Hindlimb muscle (tissue), 1 donor: ENCODE results near the gene ZNF157. TPM values are rescaled to one million over a fixed set of nuclear protein-coding genes. Genes with fewer than 3 reads are reported as not detected.
"Not testable (repeated sequence)": the region's sequence is repeated elsewhere in the genome, so short reads cannot be mapped to it uniquely, and the experiment has no call there.

Experiments used
- DNase-seq: peaks from one replicate; pipeline ENCODE4 v3.0.0-alpha.2; 2013
- polyA plus RNA-seq: library from polyadenylated mRNA; unstranded; fragments of 120-200 nt; gene quantifications from one replicate; pipeline ENCODE4 v1.2.1, GENCODE V29; 2013; ENCODE audit not compliant: insufficient read length

The ZNF157 gene
- polyA plus RNA-seq = 0.39 TPM

GRCh38 chrX:47370278-47370677 lies at the start of gene ZNF157:
Gene ZNF157 (plus strand): TSS chrX:47370578. CDS start chrX:47370669, 91 bp downstream.
- DNase-seq = no peak

- peak; percentile 52 for DNase-seq
Observed at GRCh38 chrX:47321386-47321785, 49.0 kb upstream of the ZNF157 start.

GRCh38 chrX:47321823-47322371 lies 48.5 kb upstream of the ZNF157 start:
- DNase-seq = no peak

GRCh38 chrX:47327902-47328301 lies 42.5 kb upstream of the ZNF157 start:
- no peak for DNase-seq

GRCh38 chrX:47332729-47333128 lies 37.6 kb upstream of the ZNF157 start:
- DNase-seq = not testable (repeated sequence)

- no peak for DNase-seq
Observed at GRCh38 chrX:47351706-47352105, 18.7 kb upstream of the ZNF157 start.

GRCh38 chrX:47358387-47359065 lies 11.9 kb upstream of the ZNF157 start:
- DNase-seq = no peak

- no peak for DNase-seq
Observed at GRCh38 chrX:47360423-47361179, 9.8 kb upstream of the ZNF157 start.

GRCh38 chrX:47361538-47362511 lies 8.6 kb upstream of the ZNF157 start:
- DNase-seq = peak; percentile 84

- DNase-seq = peak; percentile 66
Observed at GRCh38 chrX:47366041-47366722, 4.2 kb upstream of the ZNF157 start.

- DNase-seq = no peak
Observed at GRCh38 chrX:47373198-47373597, 2.8 kb downstream of the ZNF157 start.

- DNase-seq = no peak
Observed at GRCh38 chrX:47380268-47380667, 9.9 kb downstream of the ZNF157 start.

GRCh38 chrX:47380837-47381236 lies 10.5 kb downstream of the ZNF157 start:
- not testable (repeated sequence) for DNase-seq

- peak; percentile 52 for DNase-seq
Observed at GRCh38 chrX:47384502-47384901, 14.1 kb downstream of the ZNF157 start.

GRCh38 chrX:47390780-47391179 lies 20.4 kb downstream of the ZNF157 start:
- DNase-seq = no peak

- DNase-seq = no peak
Observed at GRCh38 chrX:47413179-47413594, 42.8 kb downstream of the ZNF157 start.

- DNase-seq = no peak
Observed at GRCh38 chrX:47420265-47420664, 49.9 kb downstream of the ZNF157 start.

- no peak for DNase-seq
Observed at GRCh38 chrX:47420962-47421361, 50.6 kb downstream of the ZNF157 start.

GRCh38 chrX:47422444-47422843 lies 52.1 kb downstream of the ZNF157 start:
- DNase-seq = no peak

GRCh38 chrX:47430925-47431324 lies 60.5 kb downstream of the ZNF157 start:
- DNase-seq = no peak

- no peak for DNase-seq
Observed at GRCh38 chrX:47446431-47446830, 76.1 kb downstream of the ZNF157 start.

- no peak for DNase-seq
Observed at GRCh38 chrX:47446971-47447370, 76.6 kb downstream of the ZNF157 start.
